Peyer's patch (tissue), 4 donors: ENCODE data around the gene RPGRIP1L.

Experiments used
- POLR2A ChIP-seq, 2 donors: fragments of 450-650 bp; IDR thresholded peaks; one replicate each; pipeline ENCODE4 v1.5.1; 2017; ENCODE audit warnings: antibody characterized with exemption in 2 of 2, mild to moderate bottlenecking in 2 of 2, moderate library complexity in 2 of 2
- TF ChIP-seq, protein P1 (sequence below), 6 experiments: fragments of 450-650 bp in 4 of 6; fragments of 200-600 bp in 2 of 6; sonication (generic) in 1 of 6; IDR thresholded peaks; one replicate each; pipeline ENCODE4 v1.5.1; 2017 to 2019; ENCODE audit warnings: antibody characterized with exemption in 6 of 6, mild to moderate bottlenecking in 3 of 6, moderate library complexity in 1 of 6

DNA sequence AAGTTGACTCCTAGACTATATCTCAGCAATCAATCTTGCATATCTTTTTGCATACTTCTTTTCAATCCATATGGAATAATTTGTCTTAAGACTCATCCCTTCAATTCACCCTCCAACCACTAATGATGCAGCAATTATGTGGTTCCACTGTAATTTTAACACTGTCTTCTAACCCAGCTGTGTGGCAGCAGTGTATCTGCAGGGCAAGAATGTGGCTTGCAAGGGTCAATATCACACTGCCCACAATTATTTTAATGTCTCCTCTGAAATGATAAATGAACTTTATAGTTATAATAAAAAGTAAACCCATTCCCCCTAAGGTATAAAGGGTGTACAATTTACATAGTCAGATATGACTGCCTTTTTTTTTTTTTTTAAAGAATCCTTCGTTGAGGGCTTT, 48.9 kb upstream of the RPGRIP1L start:
- TF ChIP-seq, protein P1, sequence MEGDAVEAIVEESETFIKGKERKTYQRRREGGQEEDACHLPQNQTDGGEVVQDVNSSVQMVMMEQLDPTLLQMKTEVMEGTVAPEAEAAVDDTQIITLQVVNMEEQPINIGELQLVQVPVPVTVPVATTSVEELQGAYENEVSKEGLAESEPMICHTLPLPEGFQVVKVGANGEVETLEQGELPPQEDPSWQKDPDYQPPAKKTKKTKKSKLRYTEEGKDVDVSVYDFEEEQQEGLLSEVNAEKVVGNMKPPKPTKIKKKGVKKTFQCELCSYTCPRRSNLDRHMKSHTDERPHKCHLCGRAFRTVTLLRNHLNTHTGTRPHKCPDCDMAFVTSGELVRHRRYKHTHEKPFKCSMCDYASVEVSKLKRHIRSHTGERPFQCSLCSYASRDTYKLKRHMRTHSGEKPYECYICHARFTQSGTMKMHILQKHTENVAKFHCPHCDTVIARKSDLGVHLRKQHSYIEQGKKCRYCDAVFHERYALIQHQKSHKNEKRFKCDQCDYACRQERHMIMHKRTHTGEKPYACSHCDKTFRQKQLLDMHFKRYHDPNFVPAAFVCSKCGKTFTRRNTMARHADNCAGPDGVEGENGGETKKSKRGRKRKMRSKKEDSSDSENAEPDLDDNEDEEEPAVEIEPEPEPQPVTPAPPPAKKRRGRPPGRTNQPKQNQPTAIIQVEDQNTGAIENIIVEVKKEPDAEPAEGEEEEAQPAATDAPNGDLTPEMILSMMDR (IDR thresholded peaks at IDR 0.05): no peak
- TF ChIP-seq POLR2A (IDR thresholded peaks at IDR 0.05): no peak
